Measurements from ENCODE around the gene SYPL2.

- TF ChIP-seq CTCF (conservative IDR thresholded peaks at IDR 0.05; ENCODE audit: low read length) (no peak), EZH2phosphoT487 (IDR thresholded peaks at IDR 0.05; ENCODE audit: borderline replicate concordance, low read depth, low read length) (no peak)
Observed at GRCh38 chr1:109478806-109479205, 12.5 kb downstream of the SYPL2 start.
